Ovary (tissue), 3 donors: ENCODE results near the gene KCNH6.

Source experiments
- CTCF ChIP-seq, 3 donors: fragments of 450-650 bp in 2 of 3; fragments of 200-600 bp in 1 of 3; IDR thresholded peaks; one replicate each; pipeline versions ENCODE4 v1.5.1 to v1.8.0; 2016 to 2022; ENCODE audit warnings: antibody characterized with exemption in 3 of 3, mild to moderate bottlenecking in 1 of 3
- POLR2A ChIP-seq: fragments of 450-650 bp; IDR thresholded peaks from one replicate; pipeline ENCODE4 v1.6.1; 2017; ENCODE audit warnings: antibody characterized with exemption, mild to moderate bottlenecking, moderate library complexity
- donor health status: DM: no; HTN: no; CAD: no.

DNA sequence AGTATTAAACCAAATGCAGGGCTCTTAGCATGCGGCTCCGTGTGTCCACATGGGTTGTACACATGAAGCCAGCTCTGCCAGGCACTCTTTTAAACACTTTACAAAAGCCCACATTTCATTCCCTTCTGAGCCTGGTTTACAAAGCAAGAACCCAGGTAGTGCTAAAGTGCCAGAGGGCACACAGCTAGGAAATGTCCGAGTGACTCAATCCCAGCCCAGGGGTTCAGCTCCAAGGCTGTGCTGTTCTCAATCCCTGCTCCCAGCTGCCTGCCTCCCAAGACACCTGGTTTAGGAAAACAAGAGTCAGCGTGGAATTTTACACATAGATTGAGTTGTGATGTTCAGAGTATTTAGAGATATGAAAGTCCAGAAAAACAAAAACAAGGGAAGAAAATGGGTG lies 13.8 kb downstream of the KCNH6 start:
- TF ChIP-seq CTCF (IDR thresholded peaks at IDR 0.05) (no peak), POLR2A (no peak)
